Activated T-helper 2 cell treated with anti-CD3 and anti-CD28 coated beads, Interferon-gamma antibody, Interleukin-2, Interleukin-4, amounts not matched to agents 10 μg/mL and 5 μg/mL and 100 μg/mL, durations not matched to agents 14 hours and 24 hours and 36 hours (primary cell): Measurements from ENCODE around the gene POLR3G. TPM values are rescaled to one million over a fixed set of nuclear protein-coding genes. Genes with fewer than 3 reads are reported as not detected.

ENCODE experiments used
- DNase-seq: peaks from one replicate; pipeline ENCODE4 v3.0.0; 2021; ENCODE audit warnings: low spot score
- H3K27ac Mint-ChIP-seq: one replicate; pipeline ENCODE4 v1.8.0; 2021; ENCODE audit warnings: mixed read lengths
- H3K27me3 Mint-ChIP-seq: one replicate; pipeline ENCODE4 v1.8.0; 2021; ENCODE audit warnings: low read depth, mixed read lengths
- H3K36me3 Mint-ChIP-seq: one replicate; pipeline ENCODE4 v1.8.0; 2021; ENCODE audit warnings: low read depth, mixed read lengths
- H3K4me1 Mint-ChIP-seq: one replicate; pipeline ENCODE4 v1.8.0; 2021; ENCODE audit warnings: low read depth, mixed read lengths
- H3K4me3 Mint-ChIP-seq: one replicate; pipeline ENCODE4 v1.8.0; 2021; ENCODE audit warnings: low read depth, mild to moderate bottlenecking, moderate library complexity, mixed read lengths
- H3K9me3 Mint-ChIP-seq: one replicate; pipeline ENCODE4 v1.8.0; 2021; ENCODE audit warnings: mixed read lengths
- intact Hi-C: fragments of 100-400 bp; cut with micrococcal nuclease; formaldehyde crosslinking; loops from one replicate; pipeline ENCODE4 v1.15.1; 2023
- total RNA-seq: library from RNA; stranded (reverse); gene quantifications from 2 replicates; pipeline ENCODE4 v1.2.3, GENCODE V29; 2022

Gene POLR3G
- total RNA-seq, 1 donor from 2014 or later, result 18.6 TPM

GRCh38 chr5:90558344-90559192 lies 83.9 kb downstream of the POLR3G start, which contains the start of gene ADGRV1:
Gene ADGRV1 (plus strand): TSS chr5:90558797. CDS start chr5:90558896, 99 bp downstream.
- H3K36me3 Mint-ChIP-seq, result no peaks in the 10 kb centered on the region
- no peak for DNase-seq
- intact Hi-C loops, result no loop called here
- H3K27ac Mint-ChIP-seq, result no peak within 1 kb of the TSS
- peak within 1 kb of the TSS; percentile 51 for H3K4me3 Mint-ChIP-seq
- peaks cover 1% of the 10 kb centered on the region for H3K4me1 Mint-ChIP-seq
- no peaks in the 10 kb centered on the region for H3K9me3 Mint-ChIP-seq
- H3K27me3 Mint-ChIP-seq, result peaks cover 65% of the 10 kb centered on the region

GRCh38 chr5:90560771-90561170 lies 86.1 kb downstream of the POLR3G start:
- peaks cover 58% of the 10 kb centered on the region for H3K27me3 Mint-ChIP-seq
- H3K27ac Mint-ChIP-seq, result no peak overlapping the region
- intact Hi-C loops, result loop anchor here (1.0 kb wide), 1 partner anchor 25 kb away; no protein-coding TSS in a partner anchor

GRCh38 chr5:90561766-90562165 lies 87.1 kb downstream of the POLR3G start:
- Mint-ChIP-seq H3K27me3 (peaks cover 49% of the 10 kb centered on the region), H3K36me3 (no peaks in the 10 kb centered on the region), H3K4me1 (peaks cover 1% of the 10 kb centered on the region), H3K27ac (no peak overlapping the region), H3K4me3 (no peak overlapping the region), H3K9me3 (no peaks in the 10 kb centered on the region)
- no peak for DNase-seq
- intact Hi-C loops, result no loop called here

More at GRCh38 chr5:90560771-90561170, 86.1 kb downstream of the POLR3G start:
- Mint-ChIP-seq H3K9me3 (no peaks in the 10 kb centered on the region), H3K4me1 (peaks cover 1% of the 10 kb centered on the region), H3K4me3 (no peak overlapping the region), H3K36me3 (no peaks in the 10 kb centered on the region)
- no peak for DNase-seq

- Mint-ChIP-seq H3K9me3 (no peaks in the 10 kb centered on the region), H3K4me1 (peaks cover 1% of the 10 kb centered on the region), H3K27me3 (peaks cover 43% of the 10 kb centered on the region), H3K27ac (no peak overlapping the region), H3K4me3 (no peak overlapping the region), H3K36me3 (no peaks in the 10 kb centered on the region)
- intact Hi-C loops, result no loop called here
- DNase-seq, result no peak
Observed at GRCh38 chr5:90562341-90562740, 87.7 kb downstream of the POLR3G start.

- intact Hi-C loops, result no loop called here
- DNase-seq, result no peak
- peaks cover 36% of the 10 kb centered on the region for H3K27me3 Mint-ChIP-seq
- no peak overlapping the region for H3K27ac Mint-ChIP-seq
- no peaks in the 10 kb centered on the region for H3K36me3 Mint-ChIP-seq
- peaks cover 1% of the 10 kb centered on the region for H3K4me1 Mint-ChIP-seq
- H3K9me3 Mint-ChIP-seq, result no peaks in the 10 kb centered on the region
- H3K4me3 Mint-ChIP-seq, result no peak overlapping the region
Observed at GRCh38 chr5:90563108-90563507, 88.4 kb downstream of the POLR3G start.

Other genes starting within 250 kb of the POLR3G start
- 44.4 and 49.2 TPM in 2 replicates for gene CETN3, start 65.1 kb upstream of the POLR3G start, total RNA-seq
- 6.1 and 6.4 TPM in 2 replicates for gene MBLAC2, start 93 bp upstream of the POLR3G start, total RNA-seq
- gene LYSMD3, start 54.7 kb downstream of the POLR3G start, total RNA-seq, result 13.5 and 13.7 TPM in 2 replicates
- gene ADGRV1, start 83.9 kb downstream of the POLR3G start, total RNA-seq, result 12.4 TPM in 2 replicates